ENCODE data around the gene PRKCZ. TPM values are rescaled to one million over a fixed set of nuclear protein-coding genes. Genes with fewer than 3 reads are reported as not detected.

The PRKCZ gene
- total and polyA plus RNA-seq, 4 donors, result 4.8 to 9.9 (median 8.4) TPM

GRCh38 chr1:2101946-2102345, 51.7 kb downstream of the PRKCZ start:
- peaks cover 0 to 3% (median 1%) of the 10 kb centered on the region in 4 donors for H3K4me1 ChIP-seq (ENCODE audit: control insufficient read depth in 4 of 4, insufficient read depth in 4 of 4, low read length in 3 of 4)
- no peak overlapping the region for H3K27ac ChIP-seq (ENCODE audit: low read depth in 1 of 2, low read length in 2 of 2)
- DNase-seq (ENCODE audit: low spot score), result no peak
- H3K4me3 ChIP-seq (ENCODE audit: low read depth in 1 of 3, low read length in 3 of 3), result no peak overlapping the region
- WGBS, result 89% methylated on average over 8 of the region's 8 CpGs
- no peaks in the 10 kb centered on the region for H3K27me3 ChIP-seq (ENCODE audit: control insufficient read depth in 4 of 4, insufficient read depth in 4 of 4, low read length in 3 of 4)
- H3K9me3 ChIP-seq (ENCODE audit: control insufficient read depth in 4 of 4, low read length in 3 of 4), result peaks cover 0 to 2% (median 0%) of the 10 kb centered on the region in 4 donors
- H3K9ac ChIP-seq (ENCODE audit: low read depth in 1 of 2, low read length in 2 of 2), result no peak overlapping the region
- no peak for TF ChIP-seq RAD21 (IDR thresholded peaks at IDR 0.05)
- no peak for TF ChIP-seq FOXA2 (IDR thresholded peaks at IDR 0.05)
- TF ChIP-seq, protein P1, sequence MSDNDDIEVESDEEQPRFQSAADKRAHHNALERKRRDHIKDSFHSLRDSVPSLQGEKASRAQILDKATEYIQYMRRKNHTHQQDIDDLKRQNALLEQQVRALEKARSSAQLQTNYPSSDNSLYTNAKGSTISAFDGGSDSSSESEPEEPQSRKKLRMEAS (IDR thresholded peaks at IDR 0.05), result no peak
- TF ChIP-seq SP1 (IDR thresholded peaks at IDR 0.05), result no peak
- TF ChIP-seq YY1 (IDR thresholded peaks at IDR 0.05), result no peak
- TF ChIP-seq, protein P2, sequence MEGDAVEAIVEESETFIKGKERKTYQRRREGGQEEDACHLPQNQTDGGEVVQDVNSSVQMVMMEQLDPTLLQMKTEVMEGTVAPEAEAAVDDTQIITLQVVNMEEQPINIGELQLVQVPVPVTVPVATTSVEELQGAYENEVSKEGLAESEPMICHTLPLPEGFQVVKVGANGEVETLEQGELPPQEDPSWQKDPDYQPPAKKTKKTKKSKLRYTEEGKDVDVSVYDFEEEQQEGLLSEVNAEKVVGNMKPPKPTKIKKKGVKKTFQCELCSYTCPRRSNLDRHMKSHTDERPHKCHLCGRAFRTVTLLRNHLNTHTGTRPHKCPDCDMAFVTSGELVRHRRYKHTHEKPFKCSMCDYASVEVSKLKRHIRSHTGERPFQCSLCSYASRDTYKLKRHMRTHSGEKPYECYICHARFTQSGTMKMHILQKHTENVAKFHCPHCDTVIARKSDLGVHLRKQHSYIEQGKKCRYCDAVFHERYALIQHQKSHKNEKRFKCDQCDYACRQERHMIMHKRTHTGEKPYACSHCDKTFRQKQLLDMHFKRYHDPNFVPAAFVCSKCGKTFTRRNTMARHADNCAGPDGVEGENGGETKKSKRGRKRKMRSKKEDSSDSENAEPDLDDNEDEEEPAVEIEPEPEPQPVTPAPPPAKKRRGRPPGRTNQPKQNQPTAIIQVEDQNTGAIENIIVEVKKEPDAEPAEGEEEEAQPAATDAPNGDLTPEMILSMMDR (IDR thresholded peaks at IDR 0.05; ENCODE audit: low read depth, low read length, missing input control), result no peak
- no peak for TF ChIP-seq HNF4G (IDR thresholded peaks at IDR 0.05)
- no peak for TF ChIP-seq FOXA1 (IDR thresholded peaks at IDR 0.05)
- no peak for TF ChIP-seq JUND (IDR thresholded peaks at IDR 0.05)
- TF ChIP-seq GABPA (IDR thresholded peaks at IDR 0.05 in 1 of 2, conservative IDR thresholded peaks at IDR 0.05 in 1 of 2), result no peak
- no peak for TF ChIP-seq ATF3 (IDR thresholded peaks at IDR 0.05)
- no peak for TF ChIP-seq EGR1 (IDR thresholded peaks at IDR 0.05; ENCODE audit: low read depth in 2 of 2)
- H3K36me3 ChIP-seq (ENCODE audit: control insufficient read depth in 4 of 4, insufficient read depth in 3 of 4, low read depth in 1 of 4, low read length in 3 of 4), result peaks cover 0 to 4% (median 3%) of the 10 kb centered on the region in 4 donors

DNA sequence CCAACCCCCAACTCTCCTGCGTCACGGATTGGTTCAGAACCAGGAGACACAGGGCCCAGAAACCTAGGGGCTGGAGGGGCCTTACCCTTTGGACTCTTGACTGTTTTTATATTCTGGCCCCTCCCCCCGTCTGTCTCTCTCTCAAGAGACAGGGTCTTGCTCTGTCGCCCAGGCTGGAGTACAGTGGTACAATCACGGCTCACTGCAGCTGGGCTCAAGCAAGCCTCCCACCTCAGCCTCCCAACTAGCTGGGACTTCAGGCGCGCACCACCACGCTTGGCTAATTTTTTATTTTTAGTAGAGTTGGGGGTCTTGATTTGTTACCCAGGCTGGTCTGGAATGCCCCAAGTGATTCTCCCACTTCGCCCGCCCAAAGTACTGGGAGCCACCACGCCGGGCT, 52.5 kb downstream of the PRKCZ start:
- no peak overlapping the region for H3K9ac ChIP-seq (ENCODE audit: low read depth in 1 of 2, low read length in 2 of 2)
- H3K27me3 ChIP-seq (ENCODE audit: control insufficient read depth in 4 of 4, insufficient read depth in 4 of 4, low read length in 3 of 4), result no peaks in the 10 kb centered on the region
- H3K27ac ChIP-seq (ENCODE audit: low read depth in 1 of 2, low read length in 2 of 2), result no peak overlapping the region
- peaks cover 0 to 4% (median 3%) of the 10 kb centered on the region in 4 donors for H3K36me3 ChIP-seq (ENCODE audit: control insufficient read depth in 4 of 4, insufficient read depth in 3 of 4, low read depth in 1 of 4, low read length in 3 of 4)
- H3K4me3 ChIP-seq (ENCODE audit: low read depth in 1 of 3, low read length in 3 of 3), result no peak overlapping the region
- peaks cover 0 to 3% (median 1%) of the 10 kb centered on the region in 4 donors for H3K4me1 ChIP-seq (ENCODE audit: control insufficient read depth in 4 of 4, insufficient read depth in 4 of 4, low read length in 3 of 4)
- TF ChIP-seq HNF4G (IDR thresholded peaks at IDR 0.05), result no peak
- no peak for TF ChIP-seq YY1 (IDR thresholded peaks at IDR 0.05)
- TF ChIP-seq NR2F2 (IDR thresholded peaks at IDR 0.05), result no peak
- TF ChIP-seq RXRA (IDR thresholded peaks at IDR 0.05), result no peak
- TF ChIP-seq, protein P3, sequence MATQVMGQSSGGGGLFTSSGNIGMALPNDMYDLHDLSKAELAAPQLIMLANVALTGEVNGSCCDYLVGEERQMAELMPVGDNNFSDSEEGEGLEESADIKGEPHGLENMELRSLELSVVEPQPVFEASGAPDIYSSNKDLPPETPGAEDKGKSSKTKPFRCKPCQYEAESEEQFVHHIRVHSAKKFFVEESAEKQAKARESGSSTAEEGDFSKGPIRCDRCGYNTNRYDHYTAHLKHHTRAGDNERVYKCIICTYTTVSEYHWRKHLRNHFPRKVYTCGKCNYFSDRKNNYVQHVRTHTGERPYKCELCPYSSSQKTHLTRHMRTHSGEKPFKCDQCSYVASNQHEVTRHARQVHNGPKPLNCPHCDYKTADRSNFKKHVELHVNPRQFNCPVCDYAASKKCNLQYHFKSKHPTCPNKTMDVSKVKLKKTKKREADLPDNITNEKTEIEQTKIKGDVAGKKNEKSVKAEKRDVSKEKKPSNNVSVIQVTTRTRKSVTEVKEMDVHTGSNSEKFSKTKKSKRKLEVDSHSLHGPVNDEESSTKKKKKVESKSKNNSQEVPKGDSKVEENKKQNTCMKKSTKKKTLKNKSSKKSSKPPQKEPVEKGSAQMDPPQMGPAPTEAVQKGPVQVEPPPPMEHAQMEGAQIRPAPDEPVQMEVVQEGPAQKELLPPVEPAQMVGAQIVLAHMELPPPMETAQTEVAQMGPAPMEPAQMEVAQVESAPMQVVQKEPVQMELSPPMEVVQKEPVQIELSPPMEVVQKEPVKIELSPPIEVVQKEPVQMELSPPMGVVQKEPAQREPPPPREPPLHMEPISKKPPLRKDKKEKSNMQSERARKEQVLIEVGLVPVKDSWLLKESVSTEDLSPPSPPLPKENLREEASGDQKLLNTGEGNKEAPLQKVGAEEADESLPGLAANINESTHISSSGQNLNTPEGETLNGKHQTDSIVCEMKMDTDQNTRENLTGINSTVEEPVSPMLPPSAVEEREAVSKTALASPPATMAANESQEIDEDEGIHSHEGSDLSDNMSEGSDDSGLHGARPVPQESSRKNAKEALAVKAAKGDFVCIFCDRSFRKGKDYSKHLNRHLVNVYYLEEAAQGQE (IDR thresholded peaks at IDR 0.05), result no peak
- TF ChIP-seq ZBTB33 (IDR thresholded peaks at IDR 0.05), result no peak
- TF ChIP-seq FOXA2 (IDR thresholded peaks at IDR 0.05), result no peak
- TF ChIP-seq, protein P1 (IDR thresholded peaks at IDR 0.05), result no peak
- TF ChIP-seq EGR1 (IDR thresholded peaks at IDR 0.05; ENCODE audit: low read depth in 2 of 2), result no peak
- TF ChIP-seq GABPA (IDR thresholded peaks at IDR 0.05 in 1 of 2, conservative IDR thresholded peaks at IDR 0.05 in 1 of 2), result no peak
- no peak for TF ChIP-seq FOXA1 (IDR thresholded peaks at IDR 0.05)
- no peak for TF ChIP-seq HNF4A (conservative IDR thresholded peaks at IDR 0.05)
- TF ChIP-seq SP1 (IDR thresholded peaks at IDR 0.05), result no peak
- no peak for TF ChIP-seq ATF3 (IDR thresholded peaks at IDR 0.05)
- no peak for TF ChIP-seq TAF1 (conservative IDR thresholded peaks at IDR 0.05)
- TF ChIP-seq RAD21 (IDR thresholded peaks at IDR 0.05), result no peak
- no peak for TF ChIP-seq JUND (IDR thresholded peaks at IDR 0.05)
- TF ChIP-seq, protein P2 (IDR thresholded peaks at IDR 0.05; ENCODE audit: low read depth, low read length, missing input control), result no peak
- no peaks in the 10 kb centered on the region for H3K9me3 ChIP-seq (ENCODE audit: control insufficient read depth in 4 of 4, low read length in 3 of 4)
- 96% methylated on average over 12 of the region's 12 CpGs for WGBS
- no peak for DNase-seq (ENCODE audit: low spot score)
